HG03064 (cell line): ENCODE measurements around the gene ATP8B3.

Experiments used
- ATAC-seq: cut with Tn5 transposase; IDR thresholded peaks from one replicate; pipeline ENCODE4 v1.9.1; 2021; ENCODE audit warnings: low read depth; ENCODE audit not compliant: unreplicated experiment

Gene ATP8B3

GRCh38 chr19:1836458-1837221 lies 24.6 kb upstream of the ATP8B3 start:
- no peak for ATAC-seq

- ATAC-seq = no peak
Observed at GRCh38 chr19:1833540-1833939, 21.5 kb upstream of the ATP8B3 start.

- no peak for ATAC-seq
Observed at GRCh38 chr19:1832046-1832663, 20.1 kb upstream of the ATP8B3 start.

GRCh38 chr19:1830978-1831377 lies 18.9 kb upstream of the ATP8B3 start:
- no peak for ATAC-seq

- no peak for ATAC-seq
Observed at GRCh38 chr19:1830568-1830967, 18.5 kb upstream of the ATP8B3 start.

GRCh38 chr19:1829958-1830357 lies 17.9 kb upstream of the ATP8B3 start:
- ATAC-seq = no peak

- no peak for ATAC-seq
Observed at GRCh38 chr19:1828279-1829238, 16.5 kb upstream of the ATP8B3 start.

- ATAC-seq = no peak
Observed at GRCh38 chr19:1827566-1828278, 15.6 kb upstream of the ATP8B3 start.

GRCh38 chr19:1826557-1827521 lies 14.8 kb upstream of the ATP8B3 start:
- no peak for ATAC-seq

- ATAC-seq = no peak
Observed at GRCh38 chr19:1825909-1826556, 14.0 kb upstream of the ATP8B3 start.

- ATAC-seq = no peak
Observed at GRCh38 chr19:1824252-1824622, 12.2 kb upstream of the ATP8B3 start.

- no peak for ATAC-seq
Observed at GRCh38 chr19:1823539-1824251, 11.6 kb upstream of the ATP8B3 start.

- ATAC-seq = no peak
Observed at GRCh38 chr19:1823020-1823419, 10.9 kb upstream of the ATP8B3 start.

GRCh38 chr19:1822210-1822609 lies 10.1 kb upstream of the ATP8B3 start:
- ATAC-seq = no peak

GRCh38 chr19:1819341-1820255 lies 7.5 kb upstream of the ATP8B3 start:
- no peak for ATAC-seq

- no peak for ATAC-seq
Observed at GRCh38 chr19:1818549-1819195, 6.6 kb upstream of the ATP8B3 start.
